AG04449 (cell line): ENCODE data around the gene CEP55.
A peak's percentile ranks its signal among the peaks of the same experiment; 100 is the strongest.

Experiments used
- CTCF ChIA-PET: fragments of 350-600 bp; formaldehyde crosslinking; extraction: SDS; loops from one replicate; lab custom pipeline; 2021; ENCODE audit warnings: antibody characterized with exemption; lab: Yijun Ruan, JAX
- POLR2A ChIA-PET: fragments of 400-600, 350-600 bp; formaldehyde crosslinking; extraction: SDS; loops from one replicate; lab custom pipeline; 2020; ENCODE audit warnings: antibody characterized with exemption, inconsistent platforms; lab: Yijun Ruan, JAX
- DNase-seq: peaks from one replicate; pipeline ENCODE4 v3.0.0-alpha.2; 2010; ENCODE audit warnings: low read depth, low spot score
- H3K4me3 ChIP-seq: 2 replicates; pipeline ENCODE4 v1.5.1; 2011; ENCODE audit warnings: low read depth, mild to moderate bottlenecking, control low read depth, low read length
- TF ChIP-seq, protein P1 (sequence below): IDR thresholded peaks from one replicate; pipeline ENCODE4 v1.5.1; 2011; ENCODE audit warnings: mild to moderate bottlenecking, moderate library complexity, low read length, control low read depth, inconsistent platforms; ENCODE audit not compliant: insufficient read depth; ENCODE audit errors: missing control alignments

Gene CEP55

DNA sequence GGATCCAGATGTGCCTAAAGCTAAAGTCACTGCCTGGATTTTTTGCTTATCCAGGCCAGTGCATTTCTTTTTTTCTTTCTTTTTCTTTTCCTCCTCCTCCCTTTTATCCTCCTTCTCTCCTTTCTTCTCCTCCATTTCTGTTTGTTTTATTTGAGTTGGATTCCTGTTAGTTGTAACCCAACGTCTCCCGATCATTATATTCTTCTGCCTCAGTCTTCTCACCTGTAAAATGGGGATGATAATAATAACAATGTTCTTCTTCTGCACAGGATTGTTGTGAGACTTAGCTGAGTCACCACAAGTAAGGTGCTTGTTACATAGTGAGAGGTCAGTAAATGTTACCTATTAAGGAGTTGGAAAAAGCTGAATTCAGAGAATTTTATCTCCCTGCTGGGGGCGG is 56.4 kb downstream of the CEP55 start:
- H3K4me3 ChIP-seq, result no peak overlapping the region
- POLR2A ChIA-PET, result no interaction called here
- DNase-seq, result no peak
- CTCF ChIA-PET, result interaction anchor here (1.4 to 9.1 kb wide), 5 partner anchors 10 to 305 kb away, joined by 4 to 136 read pairs (median 16); no protein-coding TSS in a partner anchor
- TF ChIP-seq, protein P1, sequence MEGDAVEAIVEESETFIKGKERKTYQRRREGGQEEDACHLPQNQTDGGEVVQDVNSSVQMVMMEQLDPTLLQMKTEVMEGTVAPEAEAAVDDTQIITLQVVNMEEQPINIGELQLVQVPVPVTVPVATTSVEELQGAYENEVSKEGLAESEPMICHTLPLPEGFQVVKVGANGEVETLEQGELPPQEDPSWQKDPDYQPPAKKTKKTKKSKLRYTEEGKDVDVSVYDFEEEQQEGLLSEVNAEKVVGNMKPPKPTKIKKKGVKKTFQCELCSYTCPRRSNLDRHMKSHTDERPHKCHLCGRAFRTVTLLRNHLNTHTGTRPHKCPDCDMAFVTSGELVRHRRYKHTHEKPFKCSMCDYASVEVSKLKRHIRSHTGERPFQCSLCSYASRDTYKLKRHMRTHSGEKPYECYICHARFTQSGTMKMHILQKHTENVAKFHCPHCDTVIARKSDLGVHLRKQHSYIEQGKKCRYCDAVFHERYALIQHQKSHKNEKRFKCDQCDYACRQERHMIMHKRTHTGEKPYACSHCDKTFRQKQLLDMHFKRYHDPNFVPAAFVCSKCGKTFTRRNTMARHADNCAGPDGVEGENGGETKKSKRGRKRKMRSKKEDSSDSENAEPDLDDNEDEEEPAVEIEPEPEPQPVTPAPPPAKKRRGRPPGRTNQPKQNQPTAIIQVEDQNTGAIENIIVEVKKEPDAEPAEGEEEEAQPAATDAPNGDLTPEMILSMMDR, result no peak

GRCh38 chr10:93553482-93554315 is 57.3 kb downstream of the CEP55 start:
- TF ChIP-seq, protein P1, result no peak
- ChIA-PET POLR2A (no interaction called here), CTCF (interaction anchor here (0.6 to 9.1 kb wide), 21 partner anchors 8 to 676 kb away, joined by 3 to 136 read pairs (median 6); no protein-coding TSS in a partner anchor)
- no peak overlapping the region for H3K4me3 ChIP-seq
- no peak for DNase-seq

DNA sequence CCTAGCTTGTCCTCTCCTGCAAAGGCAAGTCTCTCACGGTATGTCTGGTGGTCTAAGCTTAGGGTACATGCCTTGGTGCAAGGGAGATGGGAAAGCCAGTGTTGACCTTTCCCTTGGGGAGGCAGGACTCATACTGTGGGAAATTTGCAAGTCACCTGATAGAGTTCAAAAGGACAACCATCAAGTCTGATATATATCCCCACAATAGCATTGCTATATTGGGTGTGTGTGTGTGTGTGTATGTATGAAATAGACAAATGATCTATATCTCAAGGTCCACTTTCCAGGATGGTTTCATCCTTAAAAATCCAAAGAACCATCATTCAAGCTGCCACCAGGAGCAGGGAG is 57.9 kb downstream of the CEP55 start:
- TF ChIP-seq, protein P1, result no peak
- ChIA-PET CTCF (interaction anchor here (0.9 to 9.1 kb wide), 24 partner anchors 8 to 305 kb away, joined by 3 to 136 read pairs (median 4); partner anchors contain the start of gene FRA10AC1), POLR2A (no interaction called here)
- no peak for DNase-seq
- no peak overlapping the region for H3K4me3 ChIP-seq

GRCh38 chr10:93554760-93555432 is 58.5 kb downstream of the CEP55 start:
- DNase-seq, result no peak
- POLR2A ChIA-PET, result interaction anchor here (0.6 kb wide), 1 partner anchor 147 kb away, joined by 4 read pairs; the partner anchor contains the start of gene FRA10AC1
- TF ChIP-seq, protein P1, result peak; percentile 80
- CTCF ChIA-PET, result interaction anchor here (0.6 to 9.1 kb wide), 30 partner anchors 8 to 305 kb away, joined by 3 to 136 read pairs (median 4); partner anchors contain the start of gene FRA10AC1
- no peak overlapping the region for H3K4me3 ChIP-seq

DNA sequence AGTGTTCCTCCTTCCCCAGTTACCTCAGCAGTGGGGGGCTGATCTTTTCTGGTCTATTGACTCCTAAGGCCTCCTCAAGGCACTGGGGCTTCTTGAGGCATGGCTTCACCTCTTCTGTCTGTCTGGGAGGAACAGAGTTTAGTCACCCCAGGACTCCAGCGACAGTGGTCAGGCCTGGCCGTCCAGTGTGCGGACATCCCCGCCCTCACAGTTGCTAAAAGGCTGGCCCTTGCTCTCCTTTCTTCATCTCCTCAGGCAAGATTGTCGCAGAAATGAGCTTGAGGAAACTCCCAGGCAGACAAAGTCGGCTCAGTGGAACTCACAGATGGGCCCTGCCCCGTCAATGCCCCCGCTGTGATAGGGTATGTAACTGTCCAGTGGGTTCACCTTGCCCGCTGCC is 63.1 kb downstream of the CEP55 start:
- POLR2A ChIA-PET, result no interaction called here
- no peak for DNase-seq
- H3K4me3 ChIP-seq, result no peak overlapping the region
- CTCF ChIA-PET, result interaction anchor here (2.0 kb wide), 1 partner anchor 10 kb away, joined by 5 read pairs; no protein-coding TSS in a partner anchor
- TF ChIP-seq, protein P1, result no peak
